ENCODE data around the gene VPS4B. TPM values are rescaled to one million over a fixed set of nuclear protein-coding genes. Genes with fewer than 3 reads are reported as not detected.

VPS4B gene
- total RNA-seq, 1 experiment from 2014 or later, result 35.0 TPM

GRCh38 chr18:63439334-63439733 lies 17.1 kb upstream of the VPS4B start:
- no TSS peak for BruUV-seq (replicated peaks)

GRCh38 chr18:63438181-63438580 lies 15.9 kb upstream of the VPS4B start:
- Mint-ChIP-seq H3K36me3 (ENCODE audit: insufficient read depth, unreplicated experiment) (no peaks in the 10 kb centered on the region), H3K9me3 (ENCODE audit: unreplicated experiment) (no peaks in the 10 kb centered on the region), H3K4me1 (ENCODE audit: low read depth, unreplicated experiment) (no peaks in the 10 kb centered on the region), H3K27ac (ENCODE audit: unreplicated experiment) (no peak overlapping the region), H3K4me3 (ENCODE audit: unreplicated experiment) (no peak overlapping the region), H3K27me3 (ENCODE audit: insufficient read depth, unreplicated experiment) (peaks cover 3% of the 10 kb centered on the region)
- Histone ChIP-seq H3K4me3 (ENCODE audit: low read depth, low read length) (no peak overlapping the region), H3K9me3 (no peaks in the 10 kb centered on the region), H3K27me3 (replicated peaks; ENCODE audit: control insufficient read depth, insufficient read depth, low read length) (no peaks in the 10 kb centered on the region), H3K36me3 (ENCODE audit: control insufficient read depth, insufficient read depth, low read length) (no peaks in the 10 kb centered on the region), H3K4me1 (no peaks in the 10 kb centered on the region)
- intact Hi-C loops (cut with micrococcal nuclease; ENCODE audit: unreplicated experiment), result no loop called here
- BruUV-seq (replicated peaks), result no TSS peak
- ChIA-PET CTCF (no interaction called here), POLR2A (no interaction called here)
- DNase-seq, result no peak
- TF ChIP-seq CTCF (IDR thresholded peaks at IDR 0.05; ENCODE audit: insufficient read depth in 1 of 2, low read depth in 1 of 2, low read length in 1 of 2, severe bottlenecking in 1 of 2, unreplicated experiment in 1 of 2), result no peak

More at GRCh38 chr18:63439334-63439733, 17.1 kb upstream of the VPS4B start:
- ChIA-PET CTCF (interaction anchor here (0.8 to 1.2 kb wide), 4 partner anchors 12 to 423 kb away, joined by 3 to 4 read pairs (median 3); partner anchors contain the start of gene VPS4B), POLR2A (no interaction called here)
- Mint-ChIP-seq H3K27ac (ENCODE audit: unreplicated experiment) (no peak overlapping the region), H3K4me1 (ENCODE audit: low read depth, unreplicated experiment) (no peaks in the 10 kb centered on the region), H3K4me3 (ENCODE audit: unreplicated experiment) (no peak overlapping the region), H3K9me3 (ENCODE audit: unreplicated experiment) (no peaks in the 10 kb centered on the region), H3K36me3 (ENCODE audit: insufficient read depth, unreplicated experiment) (no peaks in the 10 kb centered on the region), H3K27me3 (ENCODE audit: insufficient read depth, unreplicated experiment) (peaks cover 3% of the 10 kb centered on the region)
- no peaks in the 10 kb centered on the region for H3K27me3 ChIP-seq (replicated peaks; ENCODE audit: control insufficient read depth, insufficient read depth, low read length)
- peak; percentile 41 to 64 for TF ChIP-seq CTCF (IDR thresholded peaks at IDR 0.05; ENCODE audit: insufficient read depth in 1 of 2, low read depth in 1 of 2, low read length in 1 of 2, severe bottlenecking in 1 of 2, unreplicated experiment in 1 of 2)
- peak in 1 of 2 experiments; percentile 38 for DNase-seq
- intact Hi-C loops (cut with micrococcal nuclease; ENCODE audit: unreplicated experiment), result loop anchor here (1.0 kb wide), 2 partner anchors 97 to 423 kb away; no protein-coding TSS in a partner anchor
- no peaks in the 10 kb centered on the region for H3K36me3 ChIP-seq (ENCODE audit: control insufficient read depth, insufficient read depth, low read length)
- no peaks in the 10 kb centered on the region for H3K4me1 ChIP-seq
- H3K4me3 ChIP-seq (ENCODE audit: low read depth, low read length), result no peak overlapping the region
- H3K9me3 ChIP-seq, result no peaks in the 10 kb centered on the region

DNA sequence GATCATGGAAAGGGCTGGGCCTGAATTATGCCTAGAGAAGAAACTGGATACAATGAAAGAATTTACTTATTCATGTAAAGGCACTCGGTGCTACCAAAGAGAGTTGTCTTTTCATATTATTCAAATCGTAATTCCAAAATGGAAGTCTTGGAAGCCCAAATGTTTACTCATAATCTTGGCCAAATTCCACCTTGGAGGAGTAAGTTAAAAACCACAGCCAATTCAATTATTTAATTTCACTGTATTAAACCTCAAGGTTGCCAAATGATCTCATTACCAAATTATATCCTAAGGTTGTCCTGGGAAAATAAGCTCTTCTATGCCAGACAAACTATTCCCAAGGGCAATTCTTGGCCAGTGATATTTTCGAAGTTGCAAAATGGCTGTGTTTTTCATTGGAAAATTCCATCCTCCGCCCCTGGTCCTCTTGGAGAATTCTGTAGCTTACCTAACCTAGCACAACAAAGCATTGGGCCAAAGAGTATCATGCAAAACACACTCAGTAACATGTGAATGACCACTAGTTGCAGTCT lies 11.1 kb upstream of the VPS4B start:
- no TSS peak for BruUV-seq (replicated peaks)
- no peaks in the 10 kb centered on the region for H3K36me3 ChIP-seq (ENCODE audit: control insufficient read depth, insufficient read depth, low read length)
- Mint-ChIP-seq H3K27me3 (ENCODE audit: insufficient read depth, unreplicated experiment) (no peaks in the 10 kb centered on the region), H3K4me1 (ENCODE audit: low read depth, unreplicated experiment) (no peaks in the 10 kb centered on the region), H3K9me3 (ENCODE audit: unreplicated experiment) (no peaks in the 10 kb centered on the region), H3K27ac (ENCODE audit: unreplicated experiment) (no peak overlapping the region), H3K4me3 (ENCODE audit: unreplicated experiment) (no peak overlapping the region), H3K36me3 (ENCODE audit: insufficient read depth, unreplicated experiment) (no peaks in the 10 kb centered on the region)
- H3K27me3 ChIP-seq (replicated peaks; ENCODE audit: control insufficient read depth, insufficient read depth, low read length), result no peaks in the 10 kb centered on the region
- no peak for TF ChIP-seq CTCF (IDR thresholded peaks at IDR 0.05; ENCODE audit: insufficient read depth in 1 of 2, low read depth in 1 of 2, low read length in 1 of 2, severe bottlenecking in 1 of 2, unreplicated experiment in 1 of 2)
- H3K9me3 ChIP-seq, result no peaks in the 10 kb centered on the region
- no peaks in the 10 kb centered on the region for H3K4me1 ChIP-seq
- CTCF ChIA-PET, result no interaction called here
- intact Hi-C loops (cut with micrococcal nuclease; ENCODE audit: unreplicated experiment), result no loop called here
- H3K4me3 ChIP-seq (ENCODE audit: low read depth, low read length), result no peak overlapping the region
- no peak for DNase-seq
- POLR2A ChIA-PET, result no interaction called here
